HG03135 (cell line): ENCODE measurements around the gene WDR90.

Experiments
- ATAC-seq: cut with Tn5 transposase; IDR thresholded peaks from one replicate; pipeline ENCODE4 v1.9.1; 2021; ENCODE audit warnings: mild to moderate bottlenecking, moderate library complexity; ENCODE audit not compliant: unreplicated experiment

WDR90 gene

DNA sequence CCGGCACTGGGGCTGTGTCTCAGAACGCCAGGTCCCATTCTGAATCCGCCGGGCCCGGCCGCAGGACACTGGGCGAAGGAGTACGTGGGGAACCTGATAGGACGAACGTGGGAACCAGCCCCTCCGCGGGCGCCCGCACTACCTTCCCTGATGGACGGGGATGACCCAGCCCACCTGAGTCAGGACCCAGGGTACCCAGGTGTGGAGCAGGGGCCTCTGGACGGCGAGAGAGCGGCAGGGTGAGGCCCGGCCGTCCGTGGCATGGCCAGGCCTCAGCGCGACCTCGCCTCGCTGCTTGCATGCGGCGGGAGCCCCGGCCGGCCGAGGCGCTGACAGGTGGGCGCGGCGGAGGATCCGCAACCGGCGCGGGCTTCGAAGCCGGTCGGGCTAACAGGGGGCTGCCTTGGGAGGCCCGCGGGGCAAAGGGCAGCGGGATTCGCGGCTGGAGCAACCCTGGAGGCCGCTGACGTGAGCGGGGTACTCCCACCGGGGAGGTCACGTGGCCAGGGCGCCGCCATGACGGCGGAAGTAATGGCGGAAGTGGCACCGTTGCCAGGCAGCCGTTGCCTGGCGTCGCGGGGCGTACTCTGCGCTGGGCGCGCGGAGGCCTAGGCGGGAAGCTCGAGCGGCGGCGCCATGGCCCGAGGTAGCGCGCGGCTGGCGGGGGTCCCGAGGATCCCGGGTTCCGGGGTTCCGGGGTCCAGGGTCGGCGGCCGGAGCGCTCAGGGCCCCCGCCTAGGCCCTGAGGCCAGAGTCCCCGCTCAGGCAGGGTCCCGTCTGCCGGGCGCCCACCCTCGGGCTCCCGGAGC is at the start of gene WDR90:
TSS of gene WDR90 (plus strand) at position 585 of the 809 bp plus-strand sequence. CDS start at position 637, 52 bp downstream.
- peak; percentile 68 for ATAC-seq

- ATAC-seq, result no peak
Observed at GRCh38 chr16:600781-601180, 48.4 kb upstream of the WDR90 start.

DNA sequence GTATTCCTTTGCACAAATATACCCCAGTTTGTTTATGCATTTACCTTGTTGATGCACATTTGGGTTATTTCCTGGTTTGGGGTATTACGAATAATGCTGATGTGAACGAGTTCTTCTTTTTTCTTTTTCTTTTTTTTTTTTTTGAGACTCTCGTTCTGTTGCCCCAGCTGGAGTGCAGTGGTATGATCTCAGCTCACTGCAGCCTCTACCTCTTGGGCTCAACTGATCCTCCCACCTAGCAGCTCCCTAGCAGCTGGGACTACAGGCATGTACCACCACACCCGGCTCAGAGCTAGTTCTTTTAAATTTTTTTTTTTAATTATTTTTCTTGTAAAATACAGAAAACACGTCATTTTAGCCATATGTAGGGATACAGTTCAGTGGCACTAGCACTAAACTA is 45.2 kb upstream of the WDR90 start:
- no peak for ATAC-seq

DNA sequence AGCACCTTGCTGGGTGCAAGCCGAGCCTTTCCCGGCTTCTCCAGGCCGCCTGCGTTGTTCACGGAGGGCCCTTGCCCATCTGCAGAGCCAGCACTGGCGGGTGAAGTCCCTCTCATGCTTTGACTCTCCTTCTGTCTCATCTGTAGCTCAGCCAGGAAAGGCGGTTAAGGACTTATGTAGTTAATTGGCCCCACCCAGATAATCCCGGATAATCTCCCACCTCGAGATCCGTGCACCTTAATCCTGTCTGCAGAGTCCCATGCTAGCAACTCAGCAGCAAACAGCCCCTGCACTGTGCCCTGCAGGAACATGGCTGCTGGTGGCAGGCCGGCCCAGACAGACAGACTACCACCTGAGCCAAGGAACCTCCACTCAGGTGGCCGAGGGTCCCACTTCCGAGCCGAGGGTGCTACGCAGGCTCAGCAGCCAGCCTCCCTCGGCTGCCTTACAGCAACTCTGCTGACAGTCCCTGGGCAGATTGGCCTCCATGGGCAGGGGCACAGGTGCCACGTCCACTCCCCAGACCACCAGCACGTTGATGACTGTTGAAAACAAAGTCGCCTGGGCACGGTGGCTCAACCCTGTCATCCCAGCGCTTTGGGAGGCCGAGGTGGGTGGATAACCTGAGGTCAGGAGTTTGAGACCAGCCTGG is 42.4 kb upstream of the WDR90 start:
- no peak for ATAC-seq

DNA sequence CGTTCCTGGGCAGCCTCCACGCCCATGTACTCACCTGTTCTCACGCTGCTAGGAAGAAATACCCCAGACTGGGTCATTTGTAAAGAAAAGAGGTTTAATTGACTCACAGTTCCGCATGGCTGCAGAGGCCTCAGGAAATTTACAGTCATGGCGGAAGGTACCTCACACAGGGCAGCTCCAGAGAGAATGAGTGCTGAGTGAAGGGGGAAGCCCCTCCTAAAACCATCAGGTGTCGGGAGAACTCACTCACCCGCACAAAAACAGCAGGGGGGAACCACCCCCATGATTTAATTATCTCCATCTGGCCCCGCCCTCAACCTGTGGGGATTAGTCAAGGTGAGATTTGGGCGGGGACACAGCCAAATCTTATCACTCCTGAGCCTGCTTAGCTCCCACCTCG is 41.1 kb upstream of the WDR90 start:
- ATAC-seq, result no peak

DNA sequence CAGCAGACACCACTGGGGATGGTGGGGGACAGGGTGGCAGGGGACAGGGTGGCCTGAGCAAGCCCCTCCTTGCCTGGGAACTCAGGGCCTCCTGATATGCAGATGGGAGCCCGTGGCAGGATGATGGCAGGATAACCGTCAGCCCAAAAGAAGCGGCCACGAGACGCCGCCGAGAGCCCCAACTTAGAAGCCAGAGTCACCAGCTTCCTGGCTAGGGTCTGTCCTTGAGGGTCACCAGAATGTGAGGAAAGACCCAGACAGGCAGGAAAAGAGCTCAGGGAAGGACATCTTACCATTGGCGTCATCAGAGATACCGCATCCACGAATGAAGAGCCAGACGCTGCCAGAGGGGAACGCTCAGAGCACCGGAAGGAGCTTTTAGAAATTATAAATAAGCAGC is 39.8 kb upstream of the WDR90 start:
- no peak for ATAC-seq

DNA sequence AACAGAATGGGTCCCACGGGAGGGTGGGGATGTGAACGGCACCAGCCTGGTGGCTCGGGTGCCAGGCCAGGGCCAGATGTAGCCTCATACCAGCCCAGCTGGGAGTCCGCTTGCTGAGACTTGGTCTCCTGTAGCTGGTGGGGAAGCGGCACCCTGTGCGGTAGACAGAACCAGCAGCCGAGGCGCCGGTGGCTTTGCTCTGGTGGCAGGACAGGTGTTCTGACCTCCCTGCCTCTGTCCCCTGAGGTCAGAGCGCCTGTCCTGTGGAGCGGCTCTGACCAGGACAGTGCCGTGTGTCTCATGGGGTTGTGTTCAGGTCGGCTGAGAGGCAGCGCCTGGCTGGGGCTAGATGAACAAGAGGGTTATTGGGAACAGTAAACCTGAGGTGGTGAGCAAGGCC is 39.2 kb upstream of the WDR90 start:
- no peak for ATAC-seq

GRCh38 chr16:610513-611381 is 38.4 kb upstream of the WDR90 start:
- no peak for ATAC-seq

DNA sequence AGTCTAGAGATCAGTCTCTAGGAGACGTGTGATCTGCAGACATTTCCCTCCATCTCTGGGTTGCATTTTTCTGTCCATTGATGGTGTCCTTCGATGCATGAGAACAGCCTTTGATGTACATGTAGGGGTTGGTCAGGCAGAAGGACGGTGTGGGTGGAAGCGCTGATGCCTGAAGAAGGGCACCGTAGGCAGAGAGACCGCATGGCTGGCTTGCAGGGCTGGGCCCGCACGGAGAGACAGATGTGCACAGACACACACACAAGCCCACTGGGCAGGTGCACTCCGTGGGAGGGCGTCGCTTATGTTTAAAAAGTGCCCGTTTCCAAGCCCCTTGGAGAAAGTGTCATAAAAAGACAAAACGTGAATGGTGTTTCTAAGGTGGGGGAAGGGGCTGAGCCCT is 34.0 kb upstream of the WDR90 start:
- no peak for ATAC-seq

DNA sequence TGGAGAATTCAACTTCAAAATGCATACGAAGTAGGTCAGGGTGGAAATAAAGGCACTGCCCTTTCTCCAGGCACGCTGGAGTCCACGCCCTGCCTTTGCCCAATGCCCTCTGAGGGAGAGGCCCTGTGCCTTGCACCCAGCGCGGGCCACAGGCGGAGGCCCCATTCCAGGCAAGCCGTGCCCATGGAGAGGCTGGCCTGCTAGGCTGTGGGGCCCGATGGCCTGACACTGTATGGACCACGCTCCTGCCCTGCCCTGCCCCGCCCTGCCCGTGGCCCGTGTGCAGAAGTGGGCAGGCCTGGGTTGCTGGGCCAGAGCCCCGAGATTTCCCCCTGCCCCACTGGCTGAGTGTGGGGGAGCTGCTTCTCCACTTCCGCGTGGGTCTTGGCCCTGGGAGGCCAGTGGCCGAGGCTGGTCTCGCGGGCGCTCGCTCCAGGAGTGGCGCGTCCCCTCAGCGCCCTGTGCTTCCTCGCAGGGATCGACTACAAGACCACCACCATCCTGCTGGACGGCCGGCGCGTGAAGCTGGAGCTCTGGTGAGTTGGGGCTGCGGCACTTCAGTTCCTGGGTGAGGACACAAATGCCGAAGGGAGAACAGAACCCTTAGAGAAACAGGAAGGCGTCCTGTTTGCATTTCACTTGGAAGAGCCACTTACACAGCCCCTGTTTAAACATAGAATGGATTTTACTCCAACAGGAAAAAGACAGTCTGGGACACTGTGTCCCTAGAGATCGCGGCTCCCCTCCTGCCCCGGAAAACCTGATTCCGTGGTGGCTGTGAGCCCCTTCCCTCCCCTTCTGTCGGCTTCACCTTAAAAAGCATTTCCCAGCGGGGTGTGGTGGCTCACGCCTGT is 32.2 kb upstream of the WDR90 start:
- ATAC-seq, result no peak

DNA sequence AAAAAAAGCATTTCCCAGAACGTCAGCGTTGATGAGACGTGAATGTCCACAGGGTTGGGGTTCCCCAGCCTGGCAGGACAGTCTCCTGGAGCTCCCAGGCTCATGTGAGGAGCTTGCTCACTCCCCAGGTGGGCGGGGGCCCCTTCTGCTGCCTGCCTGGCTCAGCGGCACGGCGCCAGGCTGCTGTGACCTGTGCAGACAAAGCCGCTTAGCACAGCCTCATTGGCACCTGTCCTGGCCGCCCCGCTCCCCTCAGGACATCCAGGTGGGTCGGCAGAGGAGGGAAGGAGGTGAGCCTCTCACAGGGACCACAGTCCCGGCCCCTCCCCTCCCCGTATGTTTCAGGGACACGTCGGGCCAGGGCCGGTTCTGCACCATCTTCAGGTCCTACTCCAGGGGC is 31.3 kb upstream of the WDR90 start:
- no peak for ATAC-seq

- no peak for ATAC-seq
Observed at GRCh38 chr16:619476-620100, 29.6 kb upstream of the WDR90 start.

GRCh38 chr16:620700-621525 is 28.3 kb upstream of the WDR90 start:
- ATAC-seq, result no peak

- no peak for ATAC-seq
Observed at GRCh38 chr16:621526-622105, 27.5 kb upstream of the WDR90 start.

GRCh38 chr16:622920-623280 is 26.3 kb upstream of the WDR90 start:
- no peak for ATAC-seq

- no peak for ATAC-seq
Observed at GRCh38 chr16:624526-625070, 24.6 kb upstream of the WDR90 start.

GRCh38 chr16:625117-625976 is 23.8 kb upstream of the WDR90 start:
- no peak for ATAC-seq
